HG02973 (cell line): Measurements from ENCODE around the gene PLAC8.
"Not testable (repeated sequence)": the region's sequence is repeated elsewhere in the genome, so short reads cannot be mapped to it uniquely, and the experiment has no call there.

Experiments used
- ATAC-seq: cut with Tn5 transposase; IDR thresholded peaks from one replicate; pipeline ENCODE4 v1.9.1; 2021; ENCODE audit warnings: moderate library complexity; ENCODE audit not compliant: unreplicated experiment

PLAC8 gene

DNA sequence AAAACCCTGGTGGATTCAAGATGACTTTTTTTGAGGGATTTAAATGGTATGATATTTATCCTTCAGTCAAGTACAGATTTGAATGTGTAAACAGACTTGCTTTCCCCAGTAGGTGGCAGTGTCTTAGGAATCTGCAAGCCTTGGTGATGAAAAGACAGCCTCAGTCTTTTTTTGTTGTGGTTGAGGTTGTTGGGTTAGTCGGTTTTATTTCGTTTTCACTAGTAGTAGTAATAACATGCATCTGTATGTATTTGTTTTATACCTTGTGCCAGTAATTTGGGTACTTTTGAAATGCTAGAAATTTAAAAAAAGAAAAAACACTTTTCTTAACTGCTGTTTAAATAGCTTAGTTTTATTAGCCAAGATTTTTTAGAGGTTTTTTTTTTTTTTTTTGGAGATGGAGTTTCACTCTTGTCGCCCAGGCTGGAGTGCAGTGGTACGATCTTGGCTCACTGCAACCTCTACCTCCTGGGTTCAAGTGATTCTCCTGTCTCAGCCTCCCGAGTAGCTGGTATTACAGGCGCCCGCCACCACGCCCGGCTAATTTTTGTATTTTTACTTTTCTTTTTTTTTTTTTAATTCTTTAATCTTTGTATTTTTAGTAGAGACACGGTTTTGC lies 40.3 kb downstream of the PLAC8 start:
- peak; percentile 82 for ATAC-seq

GRCh38 chr4:83071116-83071515 lies 43.4 kb downstream of the PLAC8 start:
- no peak for ATAC-seq

GRCh38 chr4:83067058-83067639 lies 47.4 kb downstream of the PLAC8 start:
- ATAC-seq, result no peak

- no peak for ATAC-seq
These were observed 49.3 kb downstream of the PLAC8 start for GRCh38 chr4:83065266-83065665.

- ATAC-seq, result no peak
These were observed 51.8 kb downstream of the PLAC8 start for GRCh38 chr4:83062739-83063138.

GRCh38 chr4:83054928-83055327 lies 59.6 kb downstream of the PLAC8 start:
- no peak for ATAC-seq

DNA sequence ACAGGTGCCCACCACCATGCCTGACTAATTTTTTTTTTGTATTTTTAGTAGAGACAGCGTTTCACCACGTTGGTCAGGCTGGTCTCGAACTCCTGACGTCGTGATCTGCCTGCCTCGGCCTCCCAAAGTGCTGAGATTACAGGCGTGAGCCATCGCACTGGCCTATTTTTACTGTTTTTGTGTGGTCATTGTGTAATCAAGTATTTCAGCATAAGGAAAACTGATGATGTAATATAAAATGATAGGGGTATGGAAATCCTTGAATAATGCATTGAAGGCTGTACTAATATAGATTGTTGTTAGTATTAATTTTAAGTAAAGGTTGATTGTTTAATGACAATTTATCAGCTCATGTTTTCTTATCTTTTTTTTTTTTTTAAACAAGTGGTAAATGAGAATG lies 65.7 kb downstream of the PLAC8 start:
- ATAC-seq, result not testable (repeated sequence)

DNA sequence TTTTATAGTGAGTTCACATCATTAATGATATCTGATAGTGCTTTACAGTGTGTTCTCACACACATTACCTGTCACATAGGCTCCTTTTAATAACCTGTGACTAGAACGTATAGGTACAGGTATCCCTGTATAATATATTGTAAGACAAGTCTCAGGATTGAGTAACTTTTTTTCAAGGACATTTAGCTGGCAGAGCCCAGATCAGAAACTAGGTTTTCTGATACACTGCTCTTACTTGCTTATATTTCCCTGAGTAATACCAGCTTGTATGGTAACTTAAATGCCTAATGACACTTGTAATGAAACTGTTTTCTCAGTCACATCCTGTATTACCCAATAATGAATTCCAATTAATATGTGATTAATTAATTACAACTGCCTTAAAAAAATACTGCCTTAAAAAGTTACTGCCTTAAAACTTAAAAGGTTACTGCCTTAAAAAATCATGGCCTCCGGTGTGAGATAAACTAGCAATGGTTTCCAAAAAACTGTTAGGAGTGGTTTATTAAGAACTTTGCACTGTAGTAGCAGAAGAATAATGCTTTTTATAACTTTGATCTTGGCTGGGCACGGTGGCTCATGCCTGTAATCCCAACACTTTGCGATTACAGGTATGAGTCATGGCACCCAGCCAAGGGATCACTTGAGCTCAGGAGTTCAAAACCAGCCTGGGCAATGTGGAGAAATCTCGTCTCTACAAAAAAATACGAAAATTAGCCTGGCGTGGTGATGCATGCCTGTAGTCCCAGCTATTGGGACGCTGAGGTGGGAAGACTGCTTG lies 67.6 kb downstream of the PLAC8 start:
- no peak for ATAC-seq

- ATAC-seq, result no peak
These were observed 70.6 kb downstream of the PLAC8 start for GRCh38 chr4:83043801-83044407.

DNA sequence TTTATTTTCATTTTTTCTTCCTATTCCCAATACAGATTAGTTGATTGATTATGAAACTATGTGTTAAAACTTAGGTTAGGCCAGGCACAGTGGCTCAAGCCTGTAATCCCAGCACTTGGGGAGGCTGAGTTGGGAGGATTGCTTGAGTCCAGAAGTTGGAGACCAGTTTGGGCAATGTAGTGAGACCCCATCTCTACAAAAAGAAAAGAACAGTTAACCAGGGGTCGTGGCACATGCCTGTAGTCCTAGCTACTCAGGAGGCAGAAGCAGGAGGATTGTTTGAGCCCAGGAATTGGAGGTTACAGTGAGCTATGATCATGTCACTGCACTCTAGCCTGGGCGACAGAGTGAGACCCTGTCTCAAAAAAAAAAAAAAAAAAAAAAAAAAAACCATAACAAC lies 71.4 kb downstream of the PLAC8 start:
- not testable (repeated sequence) for ATAC-seq

- ATAC-seq, result no peak
These were observed 74.3 kb downstream of the PLAC8 start for GRCh38 chr4:83040269-83040668.
